K562 (cell line): ENCODE results near the gene SETD5. TPM values are rescaled to one million over a fixed set of nuclear protein-coding genes. Genes with fewer than 3 reads are reported as not detected.

ENCODE experiments used
- CBX8 ChIP-seq: fragments of 200-600 bp; sonication (generic); IDR thresholded peaks from 2 replicates; pipeline ENCODE4 v1.6.1; 2012; ENCODE audit warnings: borderline replicate concordance, mixed run types, low read depth, mild to moderate bottlenecking, moderate library complexity, mixed read lengths, low read length, control low read depth, inconsistent platforms; ENCODE audit not compliant: poor library complexity, severe bottlenecking; ENCODE audit errors: extremely low read depth
- ELF4 ChIP-seq: fragments of 450-650 bp; formaldehyde crosslinking; IDR thresholded peaks from 2 replicates; pipeline ENCODE4 v1.4.0; 2022; ENCODE audit warnings: missing genetic modification characterization
- FIP1L1 ChIP-seq: fragments of 200-400 bp; formaldehyde crosslinking; IDR thresholded peaks from 2 replicates; pipeline ENCODE4 v1.6.1; 2018; ENCODE audit warnings: mild to moderate bottlenecking, low read depth, low read length; ENCODE audit not compliant: poor library complexity, severe bottlenecking
- FOXK2 ChIP-seq, 2 experiments: fragments of 450-650 bp; IDR thresholded peaks in 1 of 2; conservative IDR thresholded peaks in 1 of 2; 2 replicates each; pipeline ENCODE4 v1.6.1; 2016; ENCODE audit warnings: low read depth in 2 of 2, mild to moderate bottlenecking in 1 of 2
- HMBOX1 ChIP-seq: sonication (generic); IDR thresholded peaks from 2 replicates; pipeline ENCODE4 v1.6.1; 2016
- KDM4B ChIP-seq, 2 experiments: fragments of 450-650 bp in 1 of 2; sonication (generic) in 1 of 2; IDR thresholded peaks; 2 replicates each; pipeline ENCODE4 v1.6.1; 2016 to 2017; ENCODE audit warnings: borderline replicate concordance in 2 of 2, antibody characterized with exemption in 1 of 2, low read depth in 1 of 2, mild to moderate bottlenecking in 1 of 2
- MLLT1 ChIP-seq, 2 experiments: fragments of 450-650 bp; IDR thresholded peaks; 2 replicates each; pipeline ENCODE4 v1.6.1; 2016
- MTF1 ChIP-seq: fragments of 250-450 bp; sonication (Bioruptor Pico); IDR thresholded peaks from 2 replicates; pipeline ENCODE4 v1.9.0; 2021; ENCODE audit warnings: moderate library complexity, mild to moderate bottlenecking, inconsistent platforms, borderline replicate concordance
- PHF21A ChIP-seq: fragments of 450-650 bp; IDR thresholded peaks from 2 replicates; pipeline ENCODE4 v1.6.1; 2017; ENCODE audit warnings: low read depth, borderline replicate concordance
- PTTG1 ChIP-seq: fragments of 450-650 bp; IDR thresholded peaks from 2 replicates; pipeline ENCODE4 v1.6.1; 2016; ENCODE audit warnings: low read depth, mild to moderate bottlenecking, missing genetic modification characterization, missing compliant biosample characterization
- RBM22 ChIP-seq: fragments of 200-400 bp; formaldehyde crosslinking; IDR thresholded peaks from 2 replicates; pipeline ENCODE4 v1.6.1; 2018; ENCODE audit warnings: low read length, low read depth; ENCODE audit not compliant: poor library complexity, severe bottlenecking
- SIN3A ChIP-seq, 2 experiments: fragments of 150-350 bp in 1 of 2; IDR thresholded peaks; 2 replicates each; pipeline ENCODE4 v1.6.1; 2011 to 2016; ENCODE audit warnings: borderline replicate concordance in 2 of 2, low read depth in 2 of 2, low read length in 2 of 2, mild to moderate bottlenecking in 2 of 2, moderate library complexity in 2 of 2; ENCODE audit not compliant: control insufficient read depth in 1 of 2
- SMARCA4 ChIP-seq: fragments of 450-650 bp; IDR thresholded peaks from 2 replicates; pipeline ENCODE4 v1.6.1; 2016
- TFAP4 ChIP-seq: sonication (generic); formaldehyde crosslinking; IDR thresholded peaks from 2 replicates; pipeline ENCODE4 v1.8.0; 2022; ENCODE audit warnings: missing genetic modification reagents, mild to moderate bottlenecking, moderate library complexity, borderline replicate concordance
- ZBTB11 ChIP-seq, 3 experiments: fragments of 200-800 bp in 1 of 3; fragments of 250-450 bp in 1 of 3; fragments of 450-650 bp in 1 of 3; sonication (Bioruptor Pico) in 1 of 3; sonication (Bioruptor generic) in 1 of 3; formaldehyde crosslinking in 1 of 3; IDR thresholded peaks; 2 replicates each; pipeline versions ENCODE4 v1.6.1 to v1.8.0; 2016 to 2022; ENCODE audit warnings: mild to moderate bottlenecking in 2 of 3, missing genetic modification characterization in 2 of 3, missing compliant biosample characterization in 1 of 3, moderate library complexity in 1 of 3
- ZNF431 ChIP-seq: sonication (generic); formaldehyde crosslinking; IDR thresholded peaks from 2 replicates; pipeline ENCODE4 v1.8.0; 2022; ENCODE audit warnings: mild to moderate bottlenecking, missing genetic modification reagents
- ZZZ3 ChIP-seq: fragments of 450-650 bp; IDR thresholded peaks from 2 replicates; pipeline ENCODE4 v1.6.1; 2016; ENCODE audit warnings: antibody characterized with exemption, mild to moderate bottlenecking, moderate library complexity
- polyA plus RNA-seq, 8 experiments: library from polyadenylated mRNA; depleted of rRNA in 4 of 8; stranded (reverse) in 5 of 8; unstranded in 3 of 8; fragments of >200 nt; fragmentation: Nextera tagmentation in 2 of 8; fragmentation: Illumina TruSeq in 1 of 8; extraction: Ambion mirVana in 2 of 8; extraction: Trizol in 1 of 8; gene quantifications; 2 replicates each; pipeline versions ENCODE4 v1.2.1 to v1.2.3, GENCODE V29; 2011 to 2014; ENCODE audit warnings: inconsistent platforms in 1 of 8, missing spikeins in 1 of 8
- total RNA-seq, 7 experiments: library from RNA; depleted of rRNA in 6 of 7; stranded (reverse); fragments of >200 nt in 6 of 7; fragmentation: Illumina TruSeq in 2 of 7; extraction: Trizol in 2 of 7; gene quantifications; 2 replicates each; pipeline versions ENCODE4 v1.2.1 to v1.2.3, GENCODE V29; 2011 to 2021; ENCODE audit warnings: low replicate concordance in 1 of 7

Gene SETD5
- total and polyA plus RNA-seq, 9 of the 15 experiments (the other 6 are each of a cell fraction or from before 2014, with no cell fraction given): 20.8 to 135 (median 87.2) TPM

DNA sequence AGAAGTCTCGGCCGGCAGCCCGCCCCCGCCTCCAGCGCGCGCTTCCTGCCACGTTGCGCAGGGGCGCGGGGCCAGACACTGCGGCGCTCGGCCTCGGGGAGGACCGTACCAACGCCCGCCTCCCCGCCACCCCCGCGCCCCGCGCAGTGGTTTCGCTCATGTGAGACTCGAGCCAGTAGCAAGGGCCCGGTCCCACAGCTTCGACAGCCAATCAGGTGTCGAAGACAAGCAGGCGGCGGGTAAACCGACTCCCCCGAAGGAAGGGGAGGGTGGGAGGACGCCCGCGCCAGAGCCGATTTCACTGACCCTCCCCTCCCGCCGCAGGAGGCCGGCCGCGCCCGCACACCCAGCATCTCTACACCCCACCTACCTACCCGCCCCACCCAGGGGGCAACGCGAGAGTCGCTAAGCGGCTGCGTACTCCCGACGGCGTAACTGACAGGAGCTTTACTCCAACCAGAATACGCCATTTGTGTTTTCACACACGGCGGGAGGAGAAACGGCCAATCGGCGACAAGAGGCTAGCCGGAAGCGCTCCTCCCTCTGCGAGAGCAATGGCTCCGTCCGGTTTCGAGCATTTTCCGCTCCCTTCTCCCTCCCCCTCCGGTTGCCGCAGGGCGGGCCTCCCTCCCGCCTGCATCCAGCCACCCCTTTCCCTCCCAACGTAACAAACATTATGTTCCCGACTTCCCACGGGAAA lies 633 bp upstream of the SETD5 start (continued):
- no peak for TF ChIP-seq HMBOX1
- TF ChIP-seq FOXK2 (conservative IDR thresholded peaks at IDR 0.05 in 1 of 2, IDR thresholded peaks at IDR 0.05 in 1 of 2; ENCODE audit: low read depth in 2 of 2): peak; percentile 87 to 99; a peak in 3 of 4 replicates
- TF ChIP-seq MLLT1 (IDR thresholded peaks at IDR 0.05): peak; percentile 91 to 96
- TF ChIP-seq SMARCA4: no peak
- TF ChIP-seq FIP1L1: peak; percentile 97
- TF ChIP-seq ELF4: peak; percentile 91
- no peak for TF ChIP-seq PHF21A
- TF ChIP-seq ZZZ3: no peak
- no peak for TF ChIP-seq CBX8
- TF ChIP-seq ZBTB11 (CRISPR knock-in tag; IDR thresholded peaks at IDR 0.05): 0 out of 6 replicates have a peak, but pooled peaks of 1 of the 3 experiments have one; percentile 52
- TF ChIP-seq KDM4B (IDR thresholded peaks at IDR 0.05; ENCODE audit: borderline replicate concordance in 2 of 2, low read depth in 1 of 2): 0 out of 4 replicates have a peak, but pooled peaks of 1 of the 2 experiments have one; percentile 50
- TF ChIP-seq ZNF431: peak; percentile 88
- TF ChIP-seq MTF1: no peak
- no peak for TF ChIP-seq PTTG1 (tag)
- peak; percentile 98 for TF ChIP-seq RBM22
- 0 out of 2 replicates have a peak, but pooled peaks have one; percentile 46 for TF ChIP-seq TFAP4 (CRISPR knock-in tag)
- peak; percentile 65 to 77; a peak in 2 of 4 replicates for TF ChIP-seq SIN3A (IDR thresholded peaks at IDR 0.05; ENCODE audit: borderline replicate concordance in 2 of 2, control insufficient read depth in 1 of 2, low read depth in 2 of 2, low read length in 2 of 2)
